B cell (primary cell): ENCODE results near the gene RALGAPB. TPM values are rescaled to one million over a fixed set of nuclear protein-coding genes. Genes with fewer than 3 reads are reported as not detected.
"Not testable (repeated sequence)": the region's sequence is repeated elsewhere in the genome, so short reads cannot be mapped to it uniquely, and the experiment has no call there.

ENCODE experiments used
- ATAC-seq: fragments of 200-7000 bp; cut with Tn5 transposase; one replicate; pipeline ENCODE4 v1.10.0; 2021; ENCODE audit warnings: low read depth, mild to moderate bottlenecking, moderate number of reproducible peaks, moderate library complexity
- CTCF ChIA-PET: fragments of 350-600 bp; sonication (Branson Sonifier 250); formaldehyde crosslinking; loops from one replicate; lab custom pipeline; 2021; ENCODE audit warnings: antibody characterized with exemption, inconsistent platforms; lab: Charles Lee
- POLR2A ChIA-PET: fragments of 350-600 bp; sonication (Branson Sonifier 250); formaldehyde crosslinking; loops from one replicate; lab custom pipeline; 2021; ENCODE audit warnings: antibody characterized with exemption; lab: Charles Lee
- DNase-seq: peaks from one replicate; pipeline ENCODE4 v3.0.0; 2013
- H2AFZ ChIP-seq: 2 replicates; pipeline ENCODE4 v1.6.1; 2012; ENCODE audit warnings: mild to moderate bottlenecking, low read depth, low read length; ENCODE audit not compliant: insufficient read depth, poor library complexity, severe bottlenecking
- H3K27ac ChIP-seq, 2 donors: 1 replicate in 1 of 2; 2 replicates in 1 of 2; pipeline ENCODE4 v1.5.1; 2012 to 2013; ENCODE audit warnings: low read length in 2 of 2, mild to moderate bottlenecking in 2 of 2, moderate library complexity in 1 of 2
- H3K27me3 ChIP-seq, 4 experiments: fragments of 200-600 bp in 1 of 4; sonication (generic) in 1 of 4; replicated peaks in 1 of 4; 1 replicate in 2 of 4; 2 replicates in 2 of 4; pipeline versions ENCODE4 v1.6.1 to v1.7.0; 2013 to 2016; ENCODE audit warnings: low read length in 3 of 4, mild to moderate bottlenecking in 2 of 4, mixed read lengths in 1 of 4, moderate library complexity in 1 of 4; ENCODE audit not compliant: insufficient read depth in 4 of 4, control insufficient read depth in 3 of 4; ENCODE audit errors: control extremely low read depth in 1 of 4
- H3K36me3 ChIP-seq, 2 experiments: replicated peaks in 1 of 2; 1 replicate in 1 of 2; 2 replicates in 1 of 2; pipeline versions ENCODE4 v1.6.1 to v1.7.1; 2013; ENCODE audit warnings: low read length in 1 of 2; ENCODE audit not compliant: insufficient read depth in 2 of 2, control insufficient read depth in 1 of 2; ENCODE audit errors: control extremely low read depth in 1 of 2, extremely low read depth in 1 of 2
- H3K4me1 ChIP-seq, 2 donors: fragments of 200-600 bp in 1 of 2; sonication (generic) in 1 of 2; 1 replicate in 1 of 2; 2 replicates in 1 of 2; pipeline versions ENCODE4 v1.5.1 to v1.6.1; 2013 to 2017; ENCODE audit warnings: low read length in 2 of 2; ENCODE audit not compliant: control insufficient read depth in 2 of 2, insufficient read depth in 2 of 2
- H3K4me2 ChIP-seq: replicated peaks from 2 replicates; pipeline ENCODE3; 2012; ENCODE audit warnings: mild to moderate bottlenecking, low read depth, low read length; ENCODE audit not compliant: poor library complexity, severe bottlenecking
- H3K4me3 ChIP-seq, 5 experiments: fragments of 200-600 bp in 1 of 5; sonication (generic) in 1 of 5; 1 replicate in 3 of 5; 2 replicates in 2 of 5; pipeline versions ENCODE4 v1.5.1 to v1.7.0; 2011 to 2016; ENCODE audit warnings: low read length in 4 of 5, mild to moderate bottlenecking in 4 of 5, low read depth in 2 of 5, control low read depth in 1 of 5, moderate library complexity in 1 of 5; ENCODE audit not compliant: insufficient read depth in 1 of 5; ENCODE audit errors: control extremely low read depth in 1 of 5, extremely low read depth in 1 of 5
- H3K79me2 ChIP-seq: fragments of 200-600 bp; sonication (generic); one replicate; pipeline ENCODE4 v1.6.0; 2016; ENCODE audit warnings: low read length; ENCODE audit not compliant: control insufficient read depth, insufficient read depth
- H3K9ac ChIP-seq: fragments of 200-600 bp; sonication (generic); 2 replicates; pipeline ENCODE4 v1.6.1; 2017; ENCODE audit warnings: mild to moderate bottlenecking, low read length, moderate library complexity
- H3K9me3 ChIP-seq, 3 donors: one replicate each; pipeline versions ENCODE4 v1.6.1 to v1.7.1; 2013; ENCODE audit warnings: low read length in 2 of 3; ENCODE audit not compliant: control insufficient read depth in 2 of 3, insufficient read depth in 1 of 3; ENCODE audit errors: control extremely low read depth in 1 of 3
- H4K20me1 ChIP-seq: 2 replicates; pipeline ENCODE4 v1.6.0; 2012; ENCODE audit warnings: mild to moderate bottlenecking, low read length; ENCODE audit not compliant: insufficient read depth, control insufficient read depth, poor library complexity, severe bottlenecking
- H3K27ac Mint-ChIP-seq: one replicate; pipeline ENCODE4 v1.8.0; 2021; ENCODE audit warnings: mixed read lengths
- H3K27me3 Mint-ChIP-seq: one replicate; pipeline ENCODE4 v1.8.0; 2021; ENCODE audit warnings: mixed read lengths
- H3K4me1 Mint-ChIP-seq: one replicate; pipeline ENCODE4 v1.8.0; 2021; ENCODE audit warnings: mixed read lengths
- H3K4me3 Mint-ChIP-seq: one replicate; pipeline ENCODE4 v1.8.0; 2021; ENCODE audit warnings: mixed read lengths
- H3K9me3 Mint-ChIP-seq: one replicate; pipeline ENCODE4 v1.8.0; 2022; ENCODE audit warnings: mixed read lengths; ENCODE audit not compliant: insufficient read depth
- EZH2 ChIP-seq: IDR thresholded peaks from 2 replicates; pipeline ENCODE4 v1.6.1; 2012; ENCODE audit warnings: borderline replicate concordance, low read depth, mild to moderate bottlenecking, moderate library complexity, low read length; ENCODE audit not compliant: insufficient read depth, poor library complexity, severe bottlenecking
- WGBS: methylation state at CpG from one replicate; pipeline ENCODE4 v1.1.5; 2013; ENCODE audit warnings: missing lambda C conversion rate; ENCODE audit not compliant: insufficient coverage; 5-methylcytosine and 5-hydroxymethylcytosine counted together
- intact Hi-C: fragments of 100-400 bp; cut with micrococcal nuclease; formaldehyde crosslinking; loops from one replicate; pipeline ENCODE4 v1.10.0; 2022
- polyA plus RNA-seq: library from polyadenylated mRNA; depleted of rRNA; stranded (reverse); fragments of >200 nt; gene quantifications from 2 replicates; pipeline ENCODE4 v1.2.3, GENCODE V29; 2012
- total RNA-seq, 2 donors: library from RNA; stranded (reverse); fragments of 120-200 nt in 1 of 2; gene quantifications; 1 replicate in 1 of 2; 2 replicates in 1 of 2; pipeline versions ENCODE4 v1.2.3 to v1.2.4, GENCODE V29; 2013 to 2022
- TF ChIP-seq, protein P1 (sequence below): fragments of 200-600 bp; IDR thresholded peaks from one replicate; pipeline ENCODE4 v1.8.0; 2022; ENCODE audit warnings: antibody characterized with exemption, mild to moderate bottlenecking

The RALGAPB gene
- total and polyA plus RNA-seq, 2 donors (not counting 1 experiment from before 2014, with no cell fraction given), result 15.0 to 58.3 TPM

DNA sequence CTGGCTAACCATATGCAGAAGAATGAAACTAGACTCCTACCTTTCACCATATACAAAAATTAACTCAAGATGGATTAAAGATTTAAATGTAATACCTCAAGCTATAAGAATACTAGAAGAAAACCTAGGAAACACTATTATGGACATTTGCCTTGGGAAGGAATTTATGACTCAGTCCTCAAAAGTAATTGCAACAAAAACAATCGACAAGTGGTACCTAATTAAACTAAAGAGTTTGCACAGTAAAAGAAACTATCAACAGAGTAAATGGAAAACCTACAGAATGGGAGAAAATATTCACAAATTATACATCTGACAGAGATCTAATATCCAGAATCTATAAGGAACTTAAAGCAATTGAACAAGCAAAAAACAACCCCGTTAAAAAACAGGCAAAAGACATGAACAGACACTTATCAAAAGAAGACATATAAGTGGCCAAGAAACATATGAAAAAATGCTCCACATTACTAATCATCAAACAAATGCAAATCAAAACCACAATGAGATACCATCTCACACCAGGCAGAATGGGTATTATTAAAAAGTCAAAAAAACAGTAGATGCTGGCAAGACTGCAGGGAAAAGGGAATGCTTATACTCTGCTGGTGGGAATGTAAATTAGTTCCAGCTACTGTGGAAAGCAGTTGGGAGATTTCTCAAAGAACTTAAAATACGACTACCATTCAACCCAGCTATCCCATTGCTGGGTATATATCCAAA lies 31.9 kb downstream of the RALGAPB start:
- ChIA-PET CTCF (interaction anchor here (1.5 kb wide), 1 partner anchor 11 kb away, joined by 3 read pairs; no protein-coding TSS in a partner anchor), POLR2A (no interaction called here)
- intact Hi-C loops, result no loop called here
- no peak overlapping the region for H3K9ac ChIP-seq
- H3K79me2 ChIP-seq, result no peaks in the 10 kb centered on the region
- H3K27ac Mint-ChIP-seq, result no peak overlapping the region
- no peaks in the 10 kb centered on the region for H3K27me3 ChIP-seq
- peaks cover 3% of the 10 kb centered on the region for H4K20me1 ChIP-seq
- no peaks in the 10 kb centered on the region for H3K9me3 ChIP-seq
- no peak overlapping the region for H3K27ac ChIP-seq
- ATAC-seq, result no peak
- H3K9me3 Mint-ChIP-seq, result peaks cover 5% of the 10 kb centered on the region
- no peak for DNase-seq
- H3K4me3 ChIP-seq, result no peak overlapping the region
- H3K27me3 Mint-ChIP-seq, result no peaks in the 10 kb centered on the region
- no peak overlapping the region for H3K4me2 ChIP-seq
- no CpG with 5 or more reads among the region's 3 CpGs for WGBS
- H3K4me3 Mint-ChIP-seq, result no peak overlapping the region
- H2AFZ ChIP-seq, result no peak overlapping the region
- no peak for TF ChIP-seq EZH2
- TF ChIP-seq, protein P1, sequence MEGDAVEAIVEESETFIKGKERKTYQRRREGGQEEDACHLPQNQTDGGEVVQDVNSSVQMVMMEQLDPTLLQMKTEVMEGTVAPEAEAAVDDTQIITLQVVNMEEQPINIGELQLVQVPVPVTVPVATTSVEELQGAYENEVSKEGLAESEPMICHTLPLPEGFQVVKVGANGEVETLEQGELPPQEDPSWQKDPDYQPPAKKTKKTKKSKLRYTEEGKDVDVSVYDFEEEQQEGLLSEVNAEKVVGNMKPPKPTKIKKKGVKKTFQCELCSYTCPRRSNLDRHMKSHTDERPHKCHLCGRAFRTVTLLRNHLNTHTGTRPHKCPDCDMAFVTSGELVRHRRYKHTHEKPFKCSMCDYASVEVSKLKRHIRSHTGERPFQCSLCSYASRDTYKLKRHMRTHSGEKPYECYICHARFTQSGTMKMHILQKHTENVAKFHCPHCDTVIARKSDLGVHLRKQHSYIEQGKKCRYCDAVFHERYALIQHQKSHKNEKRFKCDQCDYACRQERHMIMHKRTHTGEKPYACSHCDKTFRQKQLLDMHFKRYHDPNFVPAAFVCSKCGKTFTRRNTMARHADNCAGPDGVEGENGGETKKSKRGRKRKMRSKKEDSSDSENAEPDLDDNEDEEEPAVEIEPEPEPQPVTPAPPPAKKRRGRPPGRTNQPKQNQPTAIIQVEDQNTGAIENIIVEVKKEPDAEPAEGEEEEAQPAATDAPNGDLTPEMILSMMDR, result no peak
- H3K4me1 ChIP-seq, result no peaks in the 10 kb centered on the region
- peaks cover 14 to 40% of the 10 kb centered on the region in 2 experiments for H3K36me3 ChIP-seq
- no peaks in the 10 kb centered on the region for H3K4me1 Mint-ChIP-seq

DNA sequence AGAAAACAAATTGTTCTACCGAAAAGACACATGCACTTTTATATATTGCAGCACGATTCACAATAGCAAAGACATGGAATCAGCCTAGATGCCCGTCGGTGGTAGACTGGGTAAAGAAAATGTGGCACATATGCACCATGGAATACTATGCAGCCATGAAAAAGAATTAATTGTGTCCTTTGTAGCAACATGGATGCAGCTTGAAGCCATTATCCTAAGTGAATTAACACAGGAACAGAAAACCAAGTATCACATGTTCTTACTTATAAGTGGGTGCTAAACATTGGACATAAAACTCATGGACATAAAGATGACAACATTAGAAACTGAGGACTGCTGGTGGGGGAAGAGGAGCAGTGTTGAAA lies 32.4 kb downstream of the RALGAPB start:
- no peaks in the 10 kb centered on the region for H3K27me3 Mint-ChIP-seq
- Histone ChIP-seq H3K4me3 (no peak overlapping the region), H3K27me3 (no peaks in the 10 kb centered on the region), H3K9me3 (no peaks in the 10 kb centered on the region), H2AFZ (no peak overlapping the region), H3K4me2 (no peak overlapping the region), H4K20me1 (peaks cover 3% of the 10 kb centered on the region), H3K4me1 (no peaks in the 10 kb centered on the region), H3K9ac (no peak overlapping the region), H3K27ac (no peak overlapping the region), H3K79me2 (no peaks in the 10 kb centered on the region), H3K36me3 (peaks cover 14 to 42% of the 10 kb centered on the region in 2 experiments)
- no peaks in the 10 kb centered on the region for H3K4me1 Mint-ChIP-seq
- ATAC-seq, result no peak
- intact Hi-C loops, result no loop called here
- no peak overlapping the region for H3K27ac Mint-ChIP-seq
- H3K4me3 Mint-ChIP-seq, result no peak overlapping the region
- POLR2A ChIA-PET, result no interaction called here
- WGBS, result no CpG with 5 or more reads among the region's 4 CpGs
- peaks cover 5% of the 10 kb centered on the region for H3K9me3 Mint-ChIP-seq
- CTCF ChIA-PET, result no interaction called here
- DNase-seq, result no peak
- TF ChIP-seq EZH2, result no peak
- TF ChIP-seq, protein P1, result no peak

DNA sequence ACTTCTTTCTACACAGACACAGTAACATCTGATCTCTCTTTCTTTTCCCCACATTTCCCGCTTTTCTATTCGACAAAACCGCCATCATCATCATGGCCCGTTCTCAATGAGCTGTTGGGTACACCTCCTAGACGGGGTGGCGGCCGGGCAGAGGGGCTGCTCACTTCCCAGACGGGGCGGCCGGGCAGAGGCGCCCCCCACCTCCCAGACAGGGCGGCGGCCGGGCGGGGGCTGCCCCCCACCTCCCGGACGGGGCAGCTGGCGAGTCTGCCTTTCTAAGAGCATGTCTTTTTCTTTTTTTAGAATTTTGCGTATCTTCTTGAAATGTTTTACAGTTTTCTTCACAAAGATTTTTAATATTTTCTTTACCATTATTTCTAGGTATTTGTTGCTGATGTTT lies 39.1 kb downstream of the RALGAPB start:
- peaks cover 6 to 50% of the 10 kb centered on the region in 2 experiments for H3K36me3 ChIP-seq
- H3K4me3 Mint-ChIP-seq, H3K27ac ChIP-seq, H3K27ac Mint-ChIP-seq, DNase-seq, H3K27me3 Mint-ChIP-seq, H3K9me3 ChIP-seq, H3K9me3 Mint-ChIP-seq, H4K20me1 ChIP-seq, intact Hi-C loops, H2AFZ ChIP-seq, H3K4me2 ChIP-seq, H3K4me1 Mint-ChIP-seq, H3K9ac ChIP-seq, POLR2A ChIA-PET, H3K4me3 ChIP-seq, H3K79me2 ChIP-seq, CTCF ChIA-PET, H3K27me3 ChIP-seq, ATAC-seq, H3K4me1 ChIP-seq: not testable (repeated sequence)
- 96% methylated on average over 11 of the region's 19 CpGs for WGBS
